ENCODE measurements around the gene CRYBG2.
"Not testable (repeated sequence)": the region's sequence is repeated elsewhere in the genome, so short reads cannot be mapped to it uniquely, and the experiment has no call there.

The CRYBG2 gene

DNA sequence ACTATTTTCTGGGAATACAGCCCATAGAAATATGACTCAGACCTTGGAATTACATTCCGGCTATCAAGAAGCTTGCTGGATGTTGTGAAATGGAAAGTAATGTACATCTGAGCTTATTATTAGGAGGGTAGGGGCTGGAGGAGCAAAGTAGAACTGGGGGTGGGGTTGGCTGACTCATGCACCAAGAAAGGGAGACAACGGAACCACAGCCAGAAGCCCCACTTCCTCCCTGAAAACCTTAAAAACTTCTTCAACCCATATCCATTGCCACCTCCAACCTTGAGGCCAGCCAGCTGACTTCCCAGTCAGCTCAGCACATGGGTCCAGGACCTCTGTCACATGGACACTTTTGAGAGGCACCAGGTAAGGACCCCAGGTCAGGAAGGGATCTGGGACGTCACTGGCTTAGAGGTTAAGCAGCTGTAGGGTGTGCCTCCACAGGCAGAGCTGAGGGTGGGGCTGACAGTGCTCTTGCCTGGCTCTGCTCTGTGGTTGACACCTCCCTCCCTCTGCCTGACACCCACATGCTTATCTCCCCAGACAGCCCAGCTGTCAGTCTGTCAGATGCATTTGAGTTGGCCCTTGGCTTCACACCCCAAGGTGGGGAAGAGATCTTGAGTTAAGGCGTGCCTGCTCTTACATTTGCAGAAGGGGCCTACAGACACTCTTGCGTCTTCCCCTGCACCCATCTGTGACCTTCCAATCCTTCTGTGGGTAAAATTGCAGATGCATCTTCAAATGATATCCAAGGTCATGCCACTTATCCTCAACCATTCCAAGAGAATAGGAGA is 24.4 kb upstream of the CRYBG2 start:
- H3K4me3 ChIP-seq (ENCODE audit: control insufficient read depth in 1 of 7, extremely low read depth in 1 of 7, insufficient read depth in 4 of 7, low read depth in 2 of 7, low read length in 6 of 7) = peak overlapping the region in 3 of 7 experiments; percentile 6 to 50 (median 30)
- WGBS (ENCODE audit: insufficient coverage) = 14% methylated on average over 4 of the region's 5 CpGs
- ChIA-PET POLR2A (interaction anchor here (1.0 to 1.3 kb wide), 4 partner anchors 8 to 54 kb away, joined by 3 to 4 read pairs (median 3); partner anchors contain the start of gene DHDDS), CTCF (interaction anchor here (0.5 to 2.6 kb wide), 11 partner anchors 8 to 444 kb away, joined by 3 to 19 read pairs (median 4); partner anchors contain the start of gene ZNF593)
- peak overlapping the region in 1 of 2 experiments; percentile 54 for H3K27ac ChIP-seq (ENCODE audit: insufficient read depth in 1 of 2, low read depth in 1 of 2, low read length in 2 of 2, poor library complexity in 1 of 2, severe bottlenecking in 2 of 2)
- peak; percentile 70 to 96 (median 94) for DNase-seq
- H3K9me3 ChIP-seq (ENCODE audit: control extremely low read depth in 1 of 5, control insufficient read depth in 4 of 5, insufficient read depth in 2 of 5, low read depth in 1 of 5, low read length in 4 of 5) = no peaks in the 10 kb centered on the region
- peaks cover 15 to 58% (median 45%) of the 10 kb centered on the region in 4 experiments for H3K4me1 ChIP-seq (ENCODE audit: control extremely low read depth in 1 of 4, control insufficient read depth in 4 of 4, insufficient read depth in 4 of 4, low read length in 3 of 4)
- no peaks in the 10 kb centered on the region for H3K36me3 ChIP-seq (ENCODE audit: control insufficient read depth in 4 of 4, insufficient read depth in 4 of 4, low read length in 3 of 4)
- H3K27me3 ChIP-seq (replicated peaks in 2 of 5; ENCODE audit: control insufficient read depth in 4 of 5, insufficient read depth in 5 of 5, low read length in 4 of 5) = no peaks in the 10 kb centered on the region

DNA sequence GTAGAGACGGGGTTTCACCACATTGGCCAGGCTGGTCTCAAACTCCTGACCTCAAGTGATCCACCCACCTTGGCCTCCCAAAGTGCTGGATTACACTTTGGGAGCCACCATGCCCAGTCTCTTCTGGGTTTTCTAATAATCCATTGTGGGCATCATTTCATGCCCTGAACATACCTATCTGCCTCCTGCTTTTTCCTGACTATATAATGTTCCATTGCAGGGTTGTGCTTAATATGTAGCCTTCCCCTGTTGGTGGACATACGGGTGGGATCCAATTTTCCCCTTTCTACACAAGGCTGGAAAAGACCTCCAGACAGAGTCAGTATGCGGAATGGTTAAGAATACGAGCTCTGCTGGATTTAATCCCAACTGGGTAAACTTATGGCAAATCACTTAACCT is 22.1 kb upstream of the CRYBG2 start:
- Histone ChIP-seq H3K36me3 (ENCODE audit: control insufficient read depth in 4 of 4, insufficient read depth in 4 of 4, low read length in 3 of 4) (no peaks in the 10 kb centered on the region), H3K4me3 (ENCODE audit: control insufficient read depth in 1 of 7, extremely low read depth in 1 of 7, insufficient read depth in 4 of 7, low read depth in 2 of 7, low read length in 6 of 7) (no peak overlapping the region), H3K27ac (ENCODE audit: insufficient read depth in 1 of 2, low read depth in 1 of 2, low read length in 2 of 2, poor library complexity in 1 of 2, severe bottlenecking in 2 of 2) (no peak overlapping the region), H3K9me3 (ENCODE audit: control extremely low read depth in 1 of 5, control insufficient read depth in 4 of 5, insufficient read depth in 2 of 5, low read depth in 1 of 5, low read length in 4 of 5) (no peaks in the 10 kb centered on the region), H3K27me3 (replicated peaks in 2 of 5; ENCODE audit: control insufficient read depth in 4 of 5, insufficient read depth in 5 of 5, low read length in 4 of 5) (no peaks in the 10 kb centered on the region), H3K4me1 (ENCODE audit: control extremely low read depth in 1 of 4, control insufficient read depth in 4 of 4, insufficient read depth in 4 of 4, low read length in 3 of 4) (peaks cover 15 to 80% (median 58%) of the 10 kb centered on the region in 4 experiments)
- WGBS (ENCODE audit: insufficient coverage) = 100% methylated on average over 4 of the region's 4 CpGs
- ChIA-PET CTCF (interaction anchor here (0.6 to 2.6 kb wide), 3 partner anchors 12 to 118 kb away, joined by 3 to 19 read pairs (median 5); no protein-coding TSS in a partner anchor), POLR2A (no interaction called here)
- no peak for DNase-seq

- Histone ChIP-seq H3K36me3 (ENCODE audit: control insufficient read depth in 4 of 4, insufficient read depth in 4 of 4, low read length in 3 of 4) (no peaks in the 10 kb centered on the region), H3K27me3 (replicated peaks in 2 of 5; ENCODE audit: control insufficient read depth in 4 of 5, insufficient read depth in 5 of 5, low read length in 4 of 5) (no peaks in the 10 kb centered on the region), H3K4me3 (ENCODE audit: control insufficient read depth in 1 of 7, extremely low read depth in 1 of 7, insufficient read depth in 4 of 7, low read depth in 2 of 7, low read length in 6 of 7) (no peak overlapping the region), H3K9me3 (ENCODE audit: control extremely low read depth in 1 of 5, control insufficient read depth in 4 of 5, insufficient read depth in 2 of 5, low read depth in 1 of 5, low read length in 4 of 5) (peaks cover 0 to 2% (median 0%) of the 10 kb centered on the region in 5 experiments), H3K27ac (ENCODE audit: insufficient read depth in 1 of 2, low read depth in 1 of 2, low read length in 2 of 2, poor library complexity in 1 of 2, severe bottlenecking in 2 of 2) (no peak overlapping the region), H3K4me1 (ENCODE audit: control extremely low read depth in 1 of 4, control insufficient read depth in 4 of 4, insufficient read depth in 4 of 4, low read length in 3 of 4) (peaks cover 15 to 87% (median 68%) of the 10 kb centered on the region in 4 experiments)
- ChIA-PET POLR2A (interaction anchor here (0.9 kb wide), 1 partner anchor 87 kb away, joined by 3 read pairs; no protein-coding TSS in a partner anchor), CTCF (interaction anchor here (1.5 to 3.3 kb wide), 4 partner anchors 11 to 90 kb away, joined by 3 to 29 read pairs (median 10); no protein-coding TSS in a partner anchor)
- peak in 2 of 3 donors; percentile 70 to 76 for DNase-seq
- WGBS (ENCODE audit: insufficient coverage) = 3% methylated on average over 5 of the region's 6 CpGs
These were observed 21.2 kb upstream of the CRYBG2 start for GRCh38 chr1:26375081-26375480.

GRCh38 chr1:26374361-26374760 is 20.4 kb upstream of the CRYBG2 start:
- H3K27ac ChIP-seq (ENCODE audit: insufficient read depth in 1 of 2, low read depth in 1 of 2, low read length in 2 of 2, poor library complexity in 1 of 2, severe bottlenecking in 2 of 2) = not testable (repeated sequence)
- CTCF ChIA-PET = interaction anchor here (1.0 to 3.3 kb wide), 6 partner anchors 10 to 98 kb away, joined by 3 to 29 read pairs (median 7); no protein-coding TSS in a partner anchor

DNA sequence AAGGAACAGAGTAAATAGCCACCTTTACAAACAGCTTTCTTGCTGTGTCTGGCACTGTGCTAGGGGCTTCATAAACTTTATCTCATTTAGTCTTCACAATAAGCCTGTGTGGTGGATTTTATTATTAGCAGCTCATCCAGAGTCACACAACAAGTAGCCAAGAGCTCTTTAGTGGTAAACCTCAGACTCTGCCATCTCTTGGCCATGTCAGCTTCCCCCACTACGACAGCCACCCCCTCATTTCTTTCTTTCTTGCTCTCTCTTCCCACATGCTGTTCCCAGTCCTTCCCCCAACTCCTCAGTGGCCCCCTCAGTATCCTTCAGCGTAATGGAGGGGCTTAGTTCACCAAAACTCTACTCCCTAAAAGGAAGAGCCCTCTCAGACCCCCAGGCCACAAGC is 19.9 kb upstream of the CRYBG2 start:
- Histone ChIP-seq H3K4me1 (ENCODE audit: control extremely low read depth in 1 of 4, control insufficient read depth in 4 of 4, insufficient read depth in 4 of 4, low read length in 3 of 4) (peaks cover 14 to 86% (median 70%) of the 10 kb centered on the region in 4 experiments), H3K36me3 (ENCODE audit: control insufficient read depth in 4 of 4, insufficient read depth in 4 of 4, low read length in 3 of 4) (no peaks in the 10 kb centered on the region), H3K27ac (ENCODE audit: insufficient read depth in 1 of 2, low read depth in 1 of 2, low read length in 2 of 2, poor library complexity in 1 of 2, severe bottlenecking in 2 of 2) (peak overlapping the region in 1 of 2 experiments; percentile 4), H3K9me3 (ENCODE audit: control extremely low read depth in 1 of 5, control insufficient read depth in 4 of 5, insufficient read depth in 2 of 5, low read depth in 1 of 5, low read length in 4 of 5) (peaks cover 0 to 2% (median 0%) of the 10 kb centered on the region in 5 experiments), H3K4me3 (ENCODE audit: control insufficient read depth in 1 of 7, extremely low read depth in 1 of 7, insufficient read depth in 4 of 7, low read depth in 2 of 7, low read length in 6 of 7) (no peak overlapping the region), H3K27me3 (replicated peaks in 2 of 5; ENCODE audit: control insufficient read depth in 4 of 5, insufficient read depth in 5 of 5, low read length in 4 of 5) (no peaks in the 10 kb centered on the region)
- 0% methylated on average over 1 of the region's 2 CpGs for WGBS (ENCODE audit: insufficient coverage)
- POLR2A ChIA-PET = interaction anchor here (0.6 kb wide), 1 partner anchor 12 kb away, joined by 3 read pairs; no protein-coding TSS in a partner anchor
- DNase-seq = peak in 2 of 3 donors; percentile 48 to 52
- CTCF ChIA-PET = interaction anchor here (1.0 to 3.3 kb wide), 6 partner anchors 9 to 97 kb away, joined by 4 to 29 read pairs (median 7); no protein-coding TSS in a partner anchor

More at GRCh38 chr1:26374361-26374760, 20.4 kb upstream of the CRYBG2 start:
- H3K9me3 ChIP-seq (ENCODE audit: control extremely low read depth in 1 of 5, control insufficient read depth in 4 of 5, insufficient read depth in 2 of 5, low read depth in 1 of 5, low read length in 4 of 5); H3K36me3 ChIP-seq (ENCODE audit: control insufficient read depth in 4 of 4, insufficient read depth in 4 of 4, low read length in 3 of 4); H3K4me3 ChIP-seq (ENCODE audit: control insufficient read depth in 1 of 7, extremely low read depth in 1 of 7, insufficient read depth in 4 of 7, low read depth in 2 of 7, low read length in 6 of 7); DNase-seq; H3K27me3 ChIP-seq (replicated peaks in 2 of 5; ENCODE audit: control insufficient read depth in 4 of 5, insufficient read depth in 5 of 5, low read length in 4 of 5): not testable (repeated sequence)
- 83% methylated on average over 2 of the region's 2 CpGs for WGBS (ENCODE audit: insufficient coverage)
- peaks cover 15 to 90% (median 71%) of the 10 kb centered on the region in 4 experiments for H3K4me1 ChIP-seq (ENCODE audit: control extremely low read depth in 1 of 4, control insufficient read depth in 4 of 4, insufficient read depth in 4 of 4, low read length in 3 of 4)
- POLR2A ChIA-PET = interaction anchor here (0.6 kb wide), 1 partner anchor 1503 kb away, joined by 3 read pairs; no protein-coding TSS in a partner anchor

GRCh38 chr1:26373281-26373680 is 19.4 kb upstream of the CRYBG2 start:
- H3K4me1 ChIP-seq (ENCODE audit: control extremely low read depth in 1 of 4, control insufficient read depth in 4 of 4, insufficient read depth in 4 of 4, low read length in 3 of 4) = peaks cover 12 to 81% (median 65%) of the 10 kb centered on the region in 4 experiments
- H3K27ac ChIP-seq (ENCODE audit: insufficient read depth in 1 of 2, low read depth in 1 of 2, low read length in 2 of 2, poor library complexity in 1 of 2, severe bottlenecking in 2 of 2) = no peak overlapping the region
- H3K9me3 ChIP-seq (ENCODE audit: control extremely low read depth in 1 of 5, control insufficient read depth in 4 of 5, insufficient read depth in 2 of 5, low read depth in 1 of 5, low read length in 4 of 5) = peaks cover 0 to 2% (median 0%) of the 10 kb centered on the region in 5 experiments
- no peaks in the 10 kb centered on the region for H3K27me3 ChIP-seq (replicated peaks in 2 of 5; ENCODE audit: control insufficient read depth in 4 of 5, insufficient read depth in 5 of 5, low read length in 4 of 5)
- ChIA-PET POLR2A (interaction anchor here (0.6 kb wide), 1 partner anchor 13 kb away, joined by 3 read pairs; no protein-coding TSS in a partner anchor), CTCF (interaction anchor here (1.0 to 3.3 kb wide), 6 partner anchors 9 to 97 kb away, joined by 4 to 29 read pairs (median 7); no protein-coding TSS in a partner anchor)
- 94% methylated on average over 3 of the region's 4 CpGs for WGBS (ENCODE audit: insufficient coverage)
- no peak for DNase-seq
- H3K36me3 ChIP-seq (ENCODE audit: control insufficient read depth in 4 of 4, insufficient read depth in 4 of 4, low read length in 3 of 4) = no peaks in the 10 kb centered on the region
- no peak overlapping the region for H3K4me3 ChIP-seq (ENCODE audit: control insufficient read depth in 1 of 7, extremely low read depth in 1 of 7, insufficient read depth in 4 of 7, low read depth in 2 of 7, low read length in 6 of 7)
